ENCODE measurements around the gene APOLD1.
A peak's percentile ranks its signal among the peaks of the same experiment; 100 is the strongest.
"Not testable (repeated sequence)": the region's sequence is repeated elsewhere in the genome, so short reads cannot be mapped to it uniquely, and the experiment has no call there.

The APOLD1 gene

DNA sequence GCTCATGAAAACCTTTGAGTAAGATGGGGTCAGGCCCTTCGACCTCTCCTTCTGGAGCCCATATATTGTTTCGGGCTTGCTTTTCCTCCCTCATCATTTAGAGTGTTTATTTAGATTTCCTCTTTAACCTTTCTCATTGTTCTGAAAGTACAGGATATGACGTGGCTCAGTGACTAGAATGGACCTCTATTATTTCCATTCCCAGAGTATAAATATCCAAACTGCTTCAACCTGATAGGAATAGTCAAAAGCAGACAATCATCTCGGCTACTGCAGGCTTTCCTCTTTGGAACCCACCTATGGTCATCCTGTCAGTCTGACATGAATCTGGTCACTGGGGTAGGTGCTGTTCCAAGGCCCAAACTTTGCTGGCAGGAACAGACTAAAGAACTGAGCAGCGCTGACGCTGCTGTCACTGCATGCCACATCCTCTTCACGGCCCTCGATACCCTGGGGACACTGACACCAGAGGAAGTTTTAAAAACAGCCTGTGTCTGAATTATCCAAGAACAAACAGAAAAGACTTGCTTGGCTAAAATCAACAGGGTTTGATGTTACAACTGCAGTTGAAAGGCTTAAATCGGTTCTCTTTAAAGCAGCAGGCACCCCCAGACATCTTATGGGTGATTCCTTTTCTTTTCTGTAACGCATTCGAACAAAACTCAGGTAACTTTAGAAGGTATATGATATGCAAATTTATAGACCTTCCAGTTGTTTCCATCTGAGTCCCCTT lies 22.7 kb downstream of the APOLD1 start:
- TF ChIP-seq GATA1 (IDR thresholded peaks at IDR 0.05; ENCODE audit: low read depth, low read length): no peak
- no peak for DNase-seq

DNA sequence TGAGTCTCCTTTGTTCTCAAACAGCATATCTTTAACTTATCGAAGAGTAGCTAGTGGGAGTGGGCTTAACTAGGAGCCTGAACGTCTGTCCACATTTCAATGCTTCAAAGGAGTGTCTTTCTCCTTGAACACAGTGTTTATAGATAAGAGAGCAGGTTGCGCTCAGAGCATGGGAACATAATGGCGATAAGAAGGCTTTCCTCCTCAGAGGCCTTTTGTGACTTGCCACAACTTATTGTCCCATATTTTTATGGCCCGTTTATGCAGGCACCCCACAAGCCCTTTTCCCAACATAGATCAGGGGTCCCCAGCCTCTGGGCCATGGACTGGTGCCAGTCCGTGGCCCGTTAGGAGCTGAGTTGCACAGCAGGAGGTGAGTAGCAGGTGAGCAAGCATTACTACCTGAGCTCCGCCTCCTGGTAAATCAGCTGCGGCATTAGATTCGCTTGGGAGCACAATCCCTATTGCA lies 25.1 kb downstream of the APOLD1 start:
- peak in 1 of 2 experiments; percentile 11 for DNase-seq
- no peak for TF ChIP-seq POLR2A (IDR thresholded peaks at IDR 0.05; ENCODE audit: low read length)
- TF ChIP-seq GATA1 (IDR thresholded peaks at IDR 0.05; ENCODE audit: low read depth, low read length): no peak

DNA sequence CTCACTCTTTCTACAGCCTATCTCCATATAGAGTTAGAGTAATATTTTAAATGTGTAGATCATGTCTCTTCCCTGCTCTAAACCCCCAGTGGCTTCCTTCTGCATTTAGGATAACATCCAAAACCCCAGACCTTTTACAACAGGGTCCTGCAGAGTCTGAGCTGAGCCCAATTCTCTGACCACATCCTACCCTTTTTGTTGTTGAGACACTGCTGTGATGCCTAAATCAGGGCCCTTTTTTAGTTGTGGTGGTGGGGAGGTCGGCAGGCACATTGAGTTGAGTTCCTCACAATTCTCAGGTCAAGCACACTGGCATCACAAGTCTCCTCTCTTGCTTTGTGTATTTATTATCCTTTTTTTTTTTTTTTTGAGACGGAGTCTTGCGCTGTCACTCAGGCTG lies 25.9 kb downstream of the APOLD1 start:
- no peak for DNase-seq
- TF ChIP-seq GATA1 (IDR thresholded peaks at IDR 0.05; ENCODE audit: low read depth, low read length) (no peak), POLR2A (IDR thresholded peaks at IDR 0.05; ENCODE audit: low read length) (no peak)

DNA sequence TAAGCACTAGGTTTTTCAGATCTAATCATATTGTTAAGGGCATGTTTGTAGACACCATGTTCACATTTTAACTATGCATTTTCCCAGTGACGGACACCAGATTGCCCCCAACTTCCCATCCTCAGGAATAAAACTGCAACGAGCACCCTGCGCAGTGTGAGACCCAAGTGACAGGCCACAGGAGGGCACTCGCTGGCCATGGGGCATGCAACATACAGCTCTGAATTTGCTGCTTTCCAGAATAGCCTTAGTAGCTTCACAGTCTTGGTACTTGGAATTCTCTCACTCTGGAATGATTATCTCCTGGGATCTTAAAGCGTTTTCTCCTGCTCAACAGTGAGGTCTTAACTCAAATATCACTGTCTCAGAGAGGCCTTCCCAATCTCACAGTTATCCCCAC lies 26.7 kb downstream of the APOLD1 start:
- TF ChIP-seq GATA1 (IDR thresholded peaks at IDR 0.05; ENCODE audit: low read depth, low read length) (no peak), POLR2A (IDR thresholded peaks at IDR 0.05; ENCODE audit: low read length) (no peak)
- no peak for DNase-seq

DNA sequence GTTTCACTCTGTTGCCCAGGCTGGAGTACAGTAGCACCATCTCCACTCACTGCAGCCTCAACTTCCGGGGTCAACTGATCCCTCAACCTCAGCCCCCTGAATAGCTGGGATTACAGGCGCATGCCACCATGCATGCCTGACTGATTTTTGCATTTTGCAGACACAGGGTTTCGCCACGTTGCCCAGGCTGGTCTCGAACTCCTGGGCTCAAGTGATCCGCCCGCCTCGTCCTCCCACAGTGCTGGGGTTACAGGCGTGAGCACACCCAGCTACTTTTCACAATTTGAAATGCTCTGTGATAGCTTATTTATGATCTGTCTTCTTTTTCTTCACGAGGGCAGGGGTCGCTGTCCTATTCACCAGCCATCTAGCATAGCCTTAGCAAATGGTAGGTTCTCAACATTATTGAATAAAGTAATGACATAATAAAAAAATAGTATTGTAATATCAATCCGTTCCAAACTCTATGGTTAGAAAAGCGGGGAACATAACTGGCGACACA lies 27.2 kb downstream of the APOLD1 start:
- TF ChIP-seq GATA1 (IDR thresholded peaks at IDR 0.05; ENCODE audit: low read depth, low read length): no peak
- TF ChIP-seq POLR2A (IDR thresholded peaks at IDR 0.05; ENCODE audit: low read length): no peak
- DNase-seq: no peak

DNA sequence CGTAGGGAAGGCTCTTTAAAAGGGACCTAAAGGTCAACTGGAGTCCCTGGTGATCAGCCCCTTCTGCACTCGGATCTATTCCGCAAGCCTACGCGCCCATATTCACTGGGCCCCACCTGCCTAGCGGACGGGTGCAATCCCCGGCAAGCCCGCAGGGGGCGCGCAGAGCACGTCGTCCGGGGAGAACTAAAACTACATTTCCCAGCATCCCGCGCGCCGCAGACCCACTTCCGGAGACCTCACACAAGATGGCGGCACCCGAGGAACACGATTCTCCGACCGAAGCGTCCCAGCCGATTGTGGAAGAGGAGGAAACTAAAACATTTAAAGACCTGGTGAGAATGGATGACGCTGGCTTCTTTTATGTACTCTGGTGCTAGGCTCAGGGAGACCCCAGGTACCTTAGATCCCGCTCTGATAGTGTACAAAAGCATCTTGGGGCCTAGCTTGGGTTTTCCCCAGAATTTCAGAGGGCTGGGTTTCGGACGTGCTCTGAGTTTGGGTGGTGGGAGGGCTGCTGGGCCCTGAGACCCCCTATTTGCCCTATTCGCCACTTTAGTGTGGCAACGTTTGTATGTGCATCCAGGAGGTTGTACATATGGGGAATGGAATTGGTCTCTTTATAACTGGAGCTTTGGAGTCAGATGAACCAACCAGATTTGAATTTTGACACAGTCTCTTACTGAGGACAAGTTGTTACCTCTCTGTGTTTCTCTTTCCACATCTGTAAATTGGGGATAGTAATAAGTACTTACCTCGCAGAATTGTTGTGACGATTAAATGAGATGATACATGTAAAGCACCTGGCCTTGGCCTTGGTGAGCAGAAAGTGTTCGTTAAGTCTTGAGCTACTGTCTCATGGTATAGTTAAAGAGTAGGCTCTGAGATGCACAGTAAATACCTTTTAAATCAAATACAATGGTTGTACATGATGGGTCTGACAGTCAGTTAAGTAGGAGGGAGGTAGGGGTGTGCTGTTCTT lies 28.0 kb downstream of the APOLD1 start, which contains the start of gene DDX47:
DDX47 (plus strand) TSS at position 227 of the 982 bp plus-strand sequence; CDS start at position 249, 22 bp downstream.
- DNase-seq: peak; percentile 95 to 97
- TF ChIP-seq POLR2A (IDR thresholded peaks at IDR 0.05; ENCODE audit: low read length) (peak; percentile 80), GATA1 (IDR thresholded peaks at IDR 0.05; ENCODE audit: low read depth, low read length) (no peak)

DNA sequence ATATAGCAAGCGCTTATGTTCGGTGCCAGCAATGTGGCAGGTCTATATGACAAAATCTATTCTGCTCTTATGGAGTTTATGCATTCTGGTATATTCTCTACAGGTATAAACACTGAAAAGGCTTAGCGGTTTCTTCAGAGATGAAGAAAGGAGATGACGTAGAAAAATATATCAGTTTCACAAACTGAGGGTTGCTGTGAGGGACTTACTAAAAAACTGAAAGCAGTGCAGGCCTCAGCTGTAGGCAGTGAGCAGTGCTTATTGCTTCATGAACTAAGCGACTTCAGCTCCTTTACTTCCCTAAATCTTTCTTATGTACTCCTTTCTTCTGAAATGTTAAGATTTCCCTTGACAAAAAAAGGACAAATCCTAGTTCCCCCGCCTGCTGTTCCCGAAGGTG lies 32.2 kb downstream of the APOLD1 start:
- TF ChIP-seq POLR2A (IDR thresholded peaks at IDR 0.05; ENCODE audit: low read length): no peak
- no peak for DNase-seq

DNA sequence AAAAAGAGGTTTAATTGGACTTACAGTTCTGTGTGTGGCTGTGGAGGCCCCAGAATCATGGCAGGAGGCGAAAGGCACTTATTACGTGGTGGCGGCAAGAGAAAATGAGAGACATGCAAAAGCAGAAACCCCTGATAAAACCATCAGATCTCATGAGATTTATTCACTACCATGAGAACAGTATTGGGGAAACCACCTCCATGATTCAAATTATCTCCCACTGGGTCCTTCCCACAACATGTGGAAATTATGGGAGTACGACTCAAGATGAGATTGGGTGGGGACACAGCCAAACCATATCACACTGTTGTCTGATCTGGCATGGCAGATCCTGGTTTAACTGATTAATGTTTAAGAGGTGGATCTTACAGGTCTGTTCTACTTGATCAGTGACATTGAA lies 33.2 kb downstream of the APOLD1 start:
- peak in 1 of 2 experiments; percentile 16 for DNase-seq
- TF ChIP-seq POLR2A (IDR thresholded peaks at IDR 0.05; ENCODE audit: low read length) (no peak), GATA1 (IDR thresholded peaks at IDR 0.05; ENCODE audit: low read depth, low read length) (no peak)

DNA sequence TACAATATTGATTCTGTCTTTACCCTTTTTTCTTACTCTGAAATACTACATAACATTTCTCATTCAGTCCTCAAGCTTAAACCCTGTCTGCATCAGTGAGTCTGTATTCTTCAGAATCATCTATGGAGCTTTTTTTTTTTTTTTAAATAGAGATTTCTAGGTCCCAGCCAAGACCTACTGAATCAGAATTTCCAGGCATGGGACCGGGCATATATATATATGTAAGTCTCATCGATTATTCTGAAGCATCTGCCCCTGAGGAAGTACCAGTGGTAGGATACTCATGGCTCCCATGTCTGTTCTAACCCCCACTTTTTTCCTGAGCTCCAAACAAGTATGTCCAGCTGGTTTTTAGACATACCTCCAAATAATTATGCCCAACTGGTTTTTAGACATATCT lies 33.8 kb downstream of the APOLD1 start:
- TF ChIP-seq GATA1 (IDR thresholded peaks at IDR 0.05; ENCODE audit: low read depth, low read length) (no peak), POLR2A (IDR thresholded peaks at IDR 0.05; ENCODE audit: low read length) (no peak)
- no peak for DNase-seq

DNA sequence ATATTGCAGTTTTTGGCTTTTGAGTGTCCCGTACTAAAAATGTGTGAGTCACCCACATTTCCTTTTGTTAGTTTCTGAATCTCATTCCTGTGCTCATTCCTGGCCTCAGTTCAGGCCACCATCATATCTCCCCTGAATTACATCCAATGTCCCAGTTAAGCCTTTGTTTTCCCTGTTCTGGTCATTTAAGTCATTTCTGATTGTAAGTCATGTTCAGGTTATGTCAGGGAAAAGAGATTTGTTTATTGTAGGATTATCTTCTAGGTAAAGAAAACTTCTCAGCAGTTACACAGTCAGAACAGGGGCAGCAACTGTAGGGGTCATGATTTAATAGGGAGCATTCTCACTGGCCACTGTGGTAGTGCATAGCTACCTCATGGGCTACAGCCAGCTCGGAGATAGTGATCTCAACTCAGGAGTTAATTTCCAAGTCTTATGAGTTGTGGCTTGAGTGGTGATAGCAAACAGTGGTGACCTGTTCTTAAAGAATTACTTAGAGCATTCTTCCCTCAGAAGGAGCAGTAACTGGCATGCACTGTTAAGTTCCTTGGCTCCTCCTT lies 34.4 kb downstream of the APOLD1 start:
- DNase-seq: peak in 1 of 2 experiments; percentile 23
- TF ChIP-seq POLR2A (IDR thresholded peaks at IDR 0.05; ENCODE audit: low read length) (no peak), GATA1 (IDR thresholded peaks at IDR 0.05; ENCODE audit: low read depth, low read length) (no peak)

DNA sequence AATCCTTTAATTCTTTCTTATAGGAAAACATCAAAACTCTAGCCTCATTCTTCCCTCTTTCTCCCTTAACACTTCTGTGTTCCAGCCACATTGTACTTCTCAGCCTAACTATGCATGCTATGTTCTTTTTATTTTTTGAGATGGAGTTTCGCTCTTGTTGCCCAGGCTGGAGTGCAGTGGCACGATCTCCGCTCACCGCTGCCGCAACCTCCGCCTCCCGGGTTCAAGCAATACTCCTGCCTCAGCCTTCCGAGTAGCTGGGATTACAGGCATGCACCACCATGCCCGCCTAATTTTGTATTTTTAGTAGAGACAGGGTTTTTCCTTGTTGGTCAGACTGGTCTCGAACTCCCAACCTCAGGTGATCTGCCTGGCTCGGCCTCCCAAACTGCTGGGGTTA lies 34.9 kb downstream of the APOLD1 start:
- DNase-seq: not testable (repeated sequence)

DNA sequence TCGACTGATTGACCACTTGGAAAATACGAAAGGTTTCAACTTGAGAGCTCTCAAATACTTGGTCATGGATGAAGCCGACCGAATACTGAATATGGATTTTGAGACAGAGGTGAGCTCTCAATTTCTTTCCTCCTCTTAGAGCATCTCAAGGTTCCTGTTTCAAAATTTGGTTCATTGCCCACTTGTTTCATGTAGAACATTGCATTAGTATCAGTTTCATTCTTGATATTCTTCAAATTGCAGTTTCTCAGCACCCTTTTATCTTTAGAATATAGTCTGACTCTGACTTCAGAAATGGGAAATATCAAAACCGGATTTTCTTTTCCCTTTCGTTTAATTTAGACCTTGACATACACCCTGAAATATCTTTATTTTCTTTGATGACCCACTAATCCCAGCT lies 36.5 kb downstream of the APOLD1 start:
- no peak for DNase-seq
- TF ChIP-seq POLR2A (IDR thresholded peaks at IDR 0.05; ENCODE audit: low read length) (no peak), GATA1 (IDR thresholded peaks at IDR 0.05; ENCODE audit: low read depth, low read length) (no peak)

DNA sequence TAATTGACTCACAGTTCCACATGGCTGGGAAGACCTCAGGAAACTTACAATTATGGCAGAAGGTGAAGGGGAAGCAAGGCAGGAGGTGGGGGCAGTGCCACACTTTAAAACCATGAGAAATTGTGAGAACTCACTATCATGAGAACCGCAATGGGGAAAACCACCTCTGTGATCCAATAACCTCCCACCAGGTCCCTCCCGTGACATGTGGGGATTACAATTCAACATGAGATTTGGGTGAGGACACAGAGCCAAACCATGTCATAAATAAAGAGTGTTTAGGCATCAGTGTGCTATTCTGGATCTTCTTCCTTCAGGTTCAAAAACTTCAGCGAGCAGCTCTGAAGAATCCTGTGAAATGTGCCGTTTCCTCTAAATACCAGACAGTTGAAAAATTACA lies 37.4 kb downstream of the APOLD1 start:
- DNase-seq: no peak
- no peak for TF ChIP-seq GATA1 (IDR thresholded peaks at IDR 0.05; ENCODE audit: low read depth, low read length)
- TF ChIP-seq POLR2A (IDR thresholded peaks at IDR 0.05; ENCODE audit: low read length): no peak

DNA sequence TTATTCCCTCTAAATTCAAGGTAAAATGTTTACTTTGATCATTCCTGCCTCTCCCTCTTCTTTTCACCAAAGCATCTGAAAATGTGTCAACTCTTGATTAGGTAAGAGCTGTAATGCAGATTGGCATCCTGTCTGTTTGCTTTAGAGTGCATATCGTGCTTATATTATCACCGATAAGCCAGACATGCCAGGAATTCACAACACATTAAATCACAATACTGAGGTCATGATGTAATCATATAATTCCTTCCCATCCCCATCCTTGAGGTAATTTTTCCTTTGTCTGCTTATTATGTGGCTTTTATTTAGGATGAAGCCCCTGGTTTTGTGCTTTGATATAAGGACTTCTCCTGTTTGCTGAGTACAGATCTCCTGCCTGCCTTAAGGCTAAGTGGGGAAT lies 37.8 kb downstream of the APOLD1 start:
- no peak for TF ChIP-seq POLR2A (IDR thresholded peaks at IDR 0.05; ENCODE audit: low read length)

More for the DNA sequence above, 37.8 kb downstream of the APOLD1 start:
- DNase-seq: no peak
